ENCODE results near the gene IL32. TPM values are rescaled to one million over a fixed set of nuclear protein-coding genes. Genes with fewer than 3 reads are reported as not detected.

The IL32 gene, protein sequence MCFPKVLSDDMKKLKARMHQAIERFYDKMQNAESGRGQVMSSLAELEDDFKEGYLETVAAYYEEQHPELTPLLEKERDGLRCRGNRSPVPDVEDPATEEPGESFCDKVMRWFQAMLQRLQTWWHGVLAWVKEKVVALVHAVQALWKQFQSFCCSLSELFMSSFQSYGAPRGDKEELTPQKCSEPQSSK
- 24.9 and 33.1 TPM in 2 replicates for total RNA-seq (2014; rRNA removed; shearing (Covaris generic))

DNA sequence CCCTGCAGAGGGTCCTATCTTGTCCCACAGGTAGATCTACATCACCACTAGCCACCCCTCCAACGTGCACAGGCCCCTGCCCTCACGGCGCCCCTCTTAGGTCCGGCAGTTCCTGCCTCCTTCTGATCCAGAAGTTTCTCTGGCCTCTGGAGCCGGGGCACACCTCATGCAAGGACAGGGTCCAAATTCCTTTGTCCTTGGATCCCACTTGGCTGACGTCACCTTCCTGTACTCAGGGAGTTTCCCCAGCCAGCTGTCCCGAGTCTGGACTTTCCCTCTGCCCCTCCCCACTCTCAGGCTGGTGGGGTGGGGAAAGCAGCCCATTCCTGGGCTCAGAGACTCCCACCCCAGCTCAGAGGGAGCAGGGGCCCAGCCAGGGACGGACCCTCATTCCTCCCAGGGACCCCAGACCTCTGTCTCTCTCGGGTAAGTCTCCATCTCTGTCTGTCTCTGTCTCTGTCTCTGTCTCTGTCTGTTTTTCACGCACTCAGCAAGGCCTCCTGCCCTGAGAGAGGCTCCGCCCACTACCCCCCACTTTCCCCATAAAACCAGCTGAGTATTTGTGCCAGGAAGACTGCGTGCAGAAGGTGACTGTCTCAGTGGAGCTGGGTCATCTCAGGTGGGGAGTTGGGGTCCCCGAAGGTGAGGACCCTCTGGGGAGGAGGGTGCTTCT is at the start of gene IL32:
Gene IL32 (plus strand): TSS at position 572 of the 673 bp plus-strand sequence. CDS start 172 bp downstream, outside the sequence.
- peak; percentile 73 for DNase-seq (ENCODE audit: low read depth)

DNA sequence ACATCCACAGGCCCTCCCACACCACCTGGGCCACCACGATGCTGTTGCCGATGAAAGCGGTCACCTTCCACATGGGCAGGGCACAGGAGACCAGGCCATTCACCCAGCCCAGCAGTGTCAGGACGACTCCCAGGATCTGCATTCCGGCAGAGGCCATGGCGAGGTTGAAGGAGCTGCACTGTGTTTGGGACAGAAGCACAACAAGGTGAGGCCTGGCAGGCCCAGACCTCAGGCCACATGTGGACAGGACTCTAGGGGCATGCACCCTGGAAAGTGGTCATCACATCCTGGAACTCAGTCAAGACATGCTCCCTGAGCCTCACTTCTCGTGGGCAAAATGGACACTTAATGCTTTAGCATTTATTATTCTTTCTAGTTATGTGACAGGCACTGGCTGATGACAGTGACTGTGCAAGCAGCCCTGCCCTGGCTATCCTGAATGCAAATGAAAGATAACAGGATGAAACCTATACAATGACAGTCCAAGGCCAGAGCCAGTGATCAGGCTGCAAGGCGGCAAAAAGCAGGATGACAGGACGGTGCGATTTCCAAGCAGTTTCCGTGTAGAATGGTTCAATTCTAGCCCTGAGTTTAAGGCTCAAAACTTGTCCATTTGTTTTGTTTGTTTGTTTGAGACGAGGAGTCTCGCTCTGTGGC is 49.4 kb upstream of the IL32 start:
- DNase-seq (ENCODE audit: low read depth), result no peak

- no peak for DNase-seq (ENCODE audit: low read depth)
Measured at GRCh38 chr16:3017344-3017743, 48.1 kb upstream of the IL32 start.

DNA sequence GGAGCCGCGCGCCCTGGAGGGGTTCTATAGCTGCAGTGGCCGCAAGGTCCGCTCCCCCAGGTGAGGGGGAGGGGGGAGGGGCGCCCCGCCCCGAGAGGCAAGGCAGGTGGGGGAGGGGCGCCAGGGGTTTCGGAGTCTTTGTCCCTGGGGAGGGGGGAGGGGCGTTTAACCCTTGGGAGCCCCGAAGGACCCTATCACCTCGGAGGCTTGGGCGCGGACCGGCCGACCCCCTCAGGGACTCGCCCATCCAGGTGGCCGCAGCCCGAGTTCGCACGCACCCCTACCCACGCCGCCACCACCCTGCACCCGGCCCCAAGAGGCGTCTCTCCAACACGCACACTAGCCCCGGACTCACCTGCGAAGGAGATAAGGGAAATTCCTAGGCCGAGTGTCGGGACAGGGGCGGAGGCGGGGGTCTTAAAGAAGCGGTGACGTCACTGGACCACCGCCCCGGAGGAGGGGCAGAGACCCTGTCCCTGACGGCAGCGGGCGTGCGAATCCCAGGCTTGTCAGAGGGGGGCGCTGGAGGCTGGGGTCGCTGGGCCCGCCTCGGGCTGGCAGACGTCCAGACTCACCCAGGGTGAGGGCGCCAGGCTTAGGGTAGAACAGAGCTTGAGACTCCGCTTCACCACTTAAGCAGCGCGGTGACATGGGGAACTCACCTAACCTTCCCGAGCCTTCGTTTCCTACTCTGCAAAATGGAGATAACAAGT is 47.5 kb upstream of the IL32 start, which contains the start of gene CLDN6:
Gene CLDN6 (minus strand): TSS at position 390 of the 713 bp plus-strand sequence. CDS start 2,162 bp downstream, outside the sequence.
- DNase-seq (ENCODE audit: low read depth), result no peak

DNA sequence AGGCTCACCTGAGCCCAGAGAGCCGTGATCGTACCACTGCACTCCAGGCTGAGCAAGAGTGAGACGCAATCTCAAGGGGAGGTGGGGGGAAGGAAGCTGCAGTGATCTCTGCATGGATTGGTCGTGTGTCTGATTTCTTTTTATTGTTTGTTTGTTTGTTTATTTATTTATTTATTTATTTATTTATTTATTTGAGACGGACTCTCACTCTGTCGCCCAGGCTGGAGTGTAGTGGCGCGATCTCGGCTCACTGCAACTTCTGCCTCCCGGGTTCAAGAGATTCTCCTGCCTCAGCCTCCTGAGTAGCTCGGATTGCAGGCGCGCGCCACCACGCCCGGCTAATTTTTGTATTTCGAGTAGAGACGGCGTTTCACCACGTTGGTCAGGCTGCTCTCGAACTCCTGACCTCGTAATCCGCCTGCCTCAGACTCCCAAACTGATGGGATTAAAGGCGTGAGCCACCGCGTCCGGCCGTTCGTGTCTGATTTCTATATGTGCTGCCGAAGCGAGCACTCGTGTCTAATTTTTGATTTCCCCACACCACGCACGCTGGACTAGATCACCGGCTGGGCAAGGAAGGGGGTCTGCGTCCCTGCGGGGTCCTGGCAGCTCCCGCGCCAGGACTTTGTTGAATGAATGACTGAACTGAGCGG is 45.7 kb upstream of the IL32 start:
- DNase-seq (ENCODE audit: low read depth), result no peak

DNA sequence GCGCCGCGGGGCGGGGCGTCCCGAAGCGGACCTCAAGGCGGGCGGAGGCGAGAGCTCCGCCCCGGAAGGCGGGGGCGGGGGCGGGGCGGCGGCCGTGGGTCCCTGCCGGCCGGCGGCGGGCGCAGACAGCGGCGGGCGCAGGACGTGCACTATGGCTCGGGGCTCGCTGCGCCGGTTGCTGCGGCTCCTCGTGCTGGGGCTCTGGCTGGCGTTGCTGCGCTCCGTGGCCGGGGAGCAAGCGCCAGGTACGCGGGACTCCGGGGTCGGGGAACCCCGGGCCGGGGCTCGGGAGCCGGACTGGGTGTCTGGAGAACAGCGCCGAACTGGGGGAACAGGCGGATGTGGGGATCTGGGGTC is 45.2 kb upstream of the IL32 start, which contains the start of gene TNFRSF12A:
Gene TNFRSF12A (plus strand): TSS at position 122 of the 357 bp plus-strand sequence. CDS start 30 bp downstream, at position 152.
- DNase-seq (ENCODE audit: low read depth), result peak; percentile 78

GRCh38 chr16:3020604-3021448 is 44.6 kb upstream of the IL32 start:
- DNase-seq (ENCODE audit: low read depth), result peak; percentile 89

GRCh38 chr16:3021449-3022207 is 43.8 kb upstream of the IL32 start:
- peak; percentile 95 for DNase-seq (ENCODE audit: low read depth)

- DNase-seq (ENCODE audit: low read depth), result peak; percentile 94
Measured at GRCh38 chr16:3022208-3022683, 43.2 kb upstream of the IL32 start.

DNA sequence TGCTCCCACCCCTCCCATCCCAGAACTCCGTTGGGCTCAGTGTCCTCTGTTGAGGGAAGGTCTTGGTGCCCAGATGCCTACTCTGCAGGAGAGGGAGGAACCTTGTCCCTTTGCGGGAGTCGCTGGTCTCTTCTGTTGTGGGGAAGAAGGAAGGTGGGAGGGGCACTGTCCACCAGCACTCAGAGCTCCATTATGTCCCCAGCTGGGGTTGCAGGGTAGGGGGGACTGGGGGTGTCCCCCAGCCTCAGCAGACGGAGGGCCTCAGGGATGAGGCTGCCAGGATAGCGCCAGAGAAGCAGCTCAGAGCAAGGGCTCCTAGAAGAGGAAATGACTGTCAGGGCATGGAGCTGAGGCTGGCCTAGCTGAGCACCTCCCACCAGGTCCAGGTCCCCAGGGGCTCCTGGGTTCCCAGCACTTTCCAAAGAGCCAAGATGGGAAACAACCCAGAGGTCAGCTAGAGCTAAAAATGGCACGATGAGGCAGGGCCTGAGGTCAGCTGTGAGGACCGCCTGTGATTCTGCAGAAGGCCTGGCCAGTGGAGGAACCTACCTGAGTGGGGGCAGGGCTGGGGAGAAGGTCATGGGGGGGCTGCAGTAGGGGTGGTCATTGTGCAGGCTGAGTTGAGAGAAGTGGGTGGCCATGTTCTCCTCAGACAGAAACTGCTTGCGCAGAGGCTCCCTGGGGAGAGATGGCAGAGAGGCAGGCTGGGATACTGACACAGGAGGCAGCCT is 42.6 kb upstream of the IL32 start:
- DNase-seq (ENCODE audit: low read depth), result no peak

DNA sequence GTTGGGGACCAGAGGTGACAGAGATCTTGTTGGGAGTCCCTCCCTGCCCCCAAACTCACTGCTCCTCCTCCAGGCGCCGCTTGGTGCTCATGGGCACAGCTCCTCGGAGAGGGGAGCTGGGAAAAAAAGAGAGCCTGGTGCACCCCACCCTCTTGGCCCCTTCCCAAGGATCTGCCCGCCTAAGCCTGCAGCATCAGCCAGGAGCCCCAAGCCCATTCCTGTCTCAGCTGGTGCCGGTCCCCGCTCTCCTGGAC is 42.1 kb upstream of the IL32 start:
- peak; percentile 76 for DNase-seq (ENCODE audit: low read depth)

GRCh38 chr16:3023669-3024478 is 41.6 kb upstream of the IL32 start, which contains the start of the genes HCFC1R1 and THOC6:
HCFC1R1 (minus strand) TSS chr16:3023942; CDS start chr16:3023941, 1 bp downstream.
THOC6 (plus strand) TSS chr16:3024035; CDS start chr16:3024327, 292 bp downstream.
- peak; percentile 95 for DNase-seq (ENCODE audit: low read depth)

DNA sequence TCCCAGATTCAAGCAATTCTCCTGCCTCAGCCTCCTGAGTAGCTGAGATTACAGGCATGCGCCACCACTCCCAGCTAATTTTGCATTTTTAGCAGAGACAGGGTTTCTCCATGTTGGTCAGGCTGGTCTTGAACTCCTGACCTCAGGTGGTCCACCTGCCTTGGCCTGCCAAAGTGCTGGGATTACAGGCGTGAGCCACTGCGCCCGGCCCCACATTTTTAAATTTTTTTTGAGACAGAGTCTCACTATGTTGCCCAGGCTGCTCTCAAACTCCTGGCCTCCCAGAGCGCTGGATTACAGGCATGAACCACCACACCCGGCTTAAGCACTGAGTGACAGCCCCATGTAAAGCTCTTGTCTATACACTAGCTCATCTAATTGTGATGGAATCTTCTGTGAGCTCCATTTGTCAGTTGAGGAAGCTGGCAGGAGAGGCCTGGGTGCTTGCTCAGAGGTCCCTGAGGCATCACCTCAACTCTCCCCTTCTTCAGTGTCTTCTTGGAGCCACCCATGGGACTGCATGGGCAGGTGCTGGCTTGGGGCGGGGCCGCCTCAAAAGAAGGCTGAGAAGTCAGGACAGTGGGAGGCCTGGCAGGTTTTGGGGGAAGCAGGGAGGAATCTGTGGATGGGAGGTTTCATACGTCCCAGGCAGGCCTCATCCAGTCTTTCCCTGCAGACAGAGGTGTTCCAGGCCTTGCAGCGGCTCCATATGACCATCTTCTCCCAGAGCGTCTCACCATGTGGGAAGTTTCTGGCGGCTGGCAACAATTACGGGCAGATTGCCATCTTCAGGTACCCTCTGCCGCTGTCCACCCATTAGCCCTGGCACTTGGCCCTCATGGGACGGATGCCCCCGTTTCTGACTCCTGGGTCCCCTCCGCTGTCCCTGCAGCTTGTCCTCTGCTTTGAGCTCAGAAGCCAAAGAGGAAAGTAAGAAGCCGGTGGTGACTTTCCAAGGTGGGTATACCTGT is 40.1 kb upstream of the IL32 start:
- no peak for DNase-seq (ENCODE audit: low read depth)

DNA sequence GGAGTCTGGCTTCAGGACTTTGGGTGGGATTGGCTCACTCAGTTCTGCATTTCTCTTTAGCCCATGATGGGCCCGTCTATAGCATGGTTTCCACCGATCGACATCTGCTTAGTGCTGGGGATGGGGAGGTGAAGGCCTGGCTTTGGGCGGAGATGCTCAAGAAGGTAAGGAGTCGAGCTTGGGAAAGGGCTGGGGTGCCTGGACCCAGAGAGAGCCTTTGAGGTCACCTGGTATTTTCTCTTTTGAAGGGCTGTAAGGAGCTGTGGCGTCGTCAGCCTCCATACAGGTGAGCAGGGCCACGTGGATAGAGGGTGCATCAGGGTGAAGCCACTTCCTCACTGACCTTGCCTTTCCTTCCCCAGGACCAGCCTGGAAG is 39.4 kb upstream of the IL32 start:
- DNase-seq (ENCODE audit: low read depth), result no peak

DNA sequence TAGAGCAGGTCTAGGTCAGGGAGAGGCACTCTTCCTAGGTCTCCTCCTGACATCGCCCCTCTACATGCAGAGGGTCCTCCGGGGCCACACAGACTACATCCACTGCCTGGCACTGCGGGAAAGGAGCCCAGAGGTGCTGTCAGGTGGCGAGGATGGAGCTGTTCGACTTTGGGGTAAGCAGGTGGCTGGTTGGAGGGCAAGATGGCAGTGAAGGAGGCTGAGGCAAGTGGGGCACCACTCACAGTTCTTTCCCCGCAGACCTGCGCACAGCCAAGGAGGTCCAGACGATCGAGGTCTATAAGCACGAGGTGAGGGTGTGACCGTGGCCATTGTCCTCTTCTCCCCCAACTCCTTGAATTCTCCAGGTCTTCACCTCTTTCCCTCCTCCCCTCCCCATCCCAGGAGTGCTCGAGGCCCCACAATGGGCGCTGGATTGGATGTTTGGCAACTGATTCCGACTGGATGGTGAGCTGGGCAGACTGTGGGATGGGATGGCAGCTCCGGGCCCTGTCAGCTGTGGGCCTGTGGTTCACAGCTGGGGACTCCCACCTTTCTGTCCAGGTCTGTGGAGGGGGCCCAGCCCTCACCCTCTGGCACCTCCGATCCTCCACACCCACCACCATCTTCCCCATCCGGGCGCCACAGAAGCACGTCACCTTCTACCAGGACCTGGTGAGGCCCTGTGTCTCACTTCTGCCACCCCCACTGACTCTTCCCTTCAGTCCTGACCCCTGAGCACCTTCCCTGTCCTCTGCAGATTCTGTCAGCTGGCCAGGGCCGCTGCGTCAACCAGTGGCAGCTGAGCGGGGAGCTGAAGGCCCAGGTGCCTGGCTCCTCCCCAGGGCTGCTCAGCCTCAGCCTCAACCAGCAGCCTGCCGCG is 38.6 kb upstream of the IL32 start:
- DNase-seq (ENCODE audit: low read depth), result no peak

- no peak for DNase-seq (ENCODE audit: low read depth)
Measured at GRCh38 chr16:3027489-3027795, 38.0 kb upstream of the IL32 start.

Measured in RPMI7951 (cell line).